OCI-LY7 (cell line): ENCODE data around the gene DDC.

ENCODE experiments used
- CTCF ChIP-seq: fragments of 200-600 bp; sonication (generic); conservative IDR thresholded peaks from 2 replicates; pipeline ENCODE4 v1.5.1; 2014; ENCODE audit warnings: mild to moderate bottlenecking, antibody characterized with exemption, low read length, moderate library complexity, mixed read lengths
- EZH2phosphoT487 ChIP-seq: fragments of 200-600 bp; sonication (generic); IDR thresholded peaks from 2 replicates; pipeline ENCODE4 v1.6.1; 2018; ENCODE audit warnings: low read depth, borderline replicate concordance, mild to moderate bottlenecking, mixed run types, antibody characterized with exemption, low read length, moderate library complexity, mixed read lengths

- TF ChIP-seq CTCF (no peak), EZH2phosphoT487 (no peak)
Measured at GRCh38 chr7:50608196-50608906, 43.1 kb upstream of the DDC start.
